CD14-positive monocyte (primary cell): Measurements from ENCODE around the gene CNTNAP2. TPM values are rescaled to one million over a fixed set of nuclear protein-coding genes. Genes with fewer than 3 reads are reported as not detected.

Experiments
- DNase-seq, 3 donors: peaks; one replicate each; pipeline ENCODE4 v3.0.0-alpha.2; 2011 to 2022
- H2AFZ ChIP-seq: 2 replicates; pipeline ENCODE4 v1.6.0; 2012; ENCODE audit warnings: mild to moderate bottlenecking, low read depth, low read length, inconsistent platforms; ENCODE audit not compliant: insufficient read depth, poor library complexity, severe bottlenecking
- H3K27ac ChIP-seq, 2 donors: 1 replicate in 1 of 2; 2 replicates in 1 of 2; pipeline ENCODE4 v1.5.1; 2012 to 2013; ENCODE audit warnings: low read length in 2 of 2, control low read depth in 1 of 2, inconsistent platforms in 1 of 2, low read depth in 1 of 2, mild to moderate bottlenecking in 1 of 2
- H3K27me3 ChIP-seq, 2 donors: one replicate each; pipeline versions ENCODE4 v1.6.0 to v1.6.1; 2011 to 2013; ENCODE audit warnings: low read length in 2 of 2; ENCODE audit not compliant: control insufficient read depth in 2 of 2, insufficient read depth in 2 of 2
- H3K36me3 ChIP-seq, 2 donors: replicated peaks in 1 of 2; 1 replicate in 1 of 2; 2 replicates in 1 of 2; pipeline versions ENCODE4 v1.5.1 to v1.6.1; 2012 to 2013; ENCODE audit warnings: low read length in 2 of 2, control low read depth in 1 of 2, inconsistent platforms in 1 of 2, mild to moderate bottlenecking in 1 of 2; ENCODE audit not compliant: insufficient read depth in 2 of 2, control insufficient read depth in 1 of 2
- H3K4me1 ChIP-seq, 2 donors: 1 replicate in 1 of 2; 2 replicates in 1 of 2; pipeline versions ENCODE4 v1.5.1 to v1.6.1; 2012 to 2013; ENCODE audit warnings: low read length in 2 of 2, control low read depth in 1 of 2, inconsistent platforms in 1 of 2, mild to moderate bottlenecking in 1 of 2, moderate library complexity in 1 of 2; ENCODE audit not compliant: insufficient read depth in 2 of 2, control insufficient read depth in 1 of 2
- H3K4me2 ChIP-seq: replicated peaks from 2 replicates; pipeline ENCODE3; 2012; ENCODE audit warnings: low read length, moderate library complexity, mild to moderate bottlenecking; ENCODE audit not compliant: poor library complexity, severe bottlenecking; ENCODE audit errors: extremely low read depth
- H3K4me3 ChIP-seq, 3 experiments: fragments of 200-600 bp in 1 of 3; sonication (generic) in 1 of 3; replicated peaks in 1 of 3; 1 replicate in 2 of 3; 2 replicates in 1 of 3; pipeline ENCODE4 v1.5.1; 2011 to 2013; ENCODE audit warnings: low read length in 3 of 3, mild to moderate bottlenecking in 3 of 3, control low read depth in 2 of 3, low read depth in 2 of 3, inconsistent platforms in 1 of 3, moderate library complexity in 1 of 3
- H3K79me2 ChIP-seq: 2 replicates; pipeline ENCODE4 v1.6.0; 2012; ENCODE audit warnings: mild to moderate bottlenecking, control low read depth, inconsistent platforms, low read length, moderate library complexity; ENCODE audit not compliant: insufficient read depth
- H3K9ac ChIP-seq: 2 replicates; pipeline ENCODE4 v1.6.0; 2017; ENCODE audit warnings: low read length, mild to moderate bottlenecking; ENCODE audit not compliant: insufficient read depth, poor library complexity, severe bottlenecking
- H3K9me3 ChIP-seq, 2 donors: replicated peaks in 1 of 2; 1 replicate in 1 of 2; 2 replicates in 1 of 2; pipeline versions ENCODE4 v1.5.1 to v1.6.1; 2012 to 2013; ENCODE audit warnings: low read length in 2 of 2, control low read depth in 1 of 2; ENCODE audit not compliant: control insufficient read depth in 1 of 2, insufficient read depth in 1 of 2
- H4K20me1 ChIP-seq: 2 replicates; pipeline ENCODE4 v1.6.0; 2012; ENCODE audit warnings: mild to moderate bottlenecking, low read length, control low read depth, moderate library complexity; ENCODE audit not compliant: insufficient read depth
- H3K27ac Mint-ChIP-seq, 7 donors: one replicate each; pipeline ENCODE4 v1.8.0; 2020; ENCODE audit warnings: mild to moderate bottlenecking in 7 of 7, mixed read lengths in 7 of 7, moderate library complexity in 6 of 7, inconsistent platforms in 2 of 7
- H3K27me3 Mint-ChIP-seq, 3 donors: one replicate each; pipeline ENCODE4 v1.8.0; 2021 to 2022; ENCODE audit warnings: low read depth in 3 of 3, mild to moderate bottlenecking in 3 of 3, mixed read lengths in 3 of 3, moderate library complexity in 3 of 3, inconsistent platforms in 1 of 3
- H3K36me3 Mint-ChIP-seq, 2 donors: one replicate each; pipeline ENCODE4 v1.8.0; 2020; ENCODE audit warnings: mixed read lengths in 2 of 2, inconsistent platforms in 1 of 2, mild to moderate bottlenecking in 1 of 2
- H3K4me1 Mint-ChIP-seq: one replicate; pipeline ENCODE4 v1.8.0; 2020; ENCODE audit warnings: mild to moderate bottlenecking, mixed read lengths
- H3K4me3 Mint-ChIP-seq, 2 donors: one replicate each; pipeline ENCODE4 v1.8.0; 2020; ENCODE audit warnings: mild to moderate bottlenecking in 2 of 2, mixed read lengths in 2 of 2, moderate library complexity in 1 of 2
- H3K9me3 Mint-ChIP-seq, 7 donors: one replicate each; pipeline ENCODE4 v1.8.0; 2020 to 2022; ENCODE audit warnings: mixed read lengths in 7 of 7, mild to moderate bottlenecking in 6 of 7, moderate library complexity in 6 of 7, inconsistent platforms in 2 of 7
- CTCF ChIP-seq: fragments of 200-600 bp; IDR thresholded peaks from one replicate; pipeline ENCODE4 v1.8.0; 2022; ENCODE audit warnings: antibody characterized with exemption, mild to moderate bottlenecking
- WGBS: methylation state at CpG from one replicate; pipeline ENCODE4 v1.1.5; 2013; ENCODE audit warnings: missing lambda C conversion rate; ENCODE audit not compliant: insufficient coverage; 5-methylcytosine and 5-hydroxymethylcytosine counted together
- intact Hi-C, 2 donors: fragments of 100-400 bp; cut with micrococcal nuclease; formaldehyde crosslinking; loops; one replicate each; pipeline versions ENCODE4 v1.15.0 to v1.15.1; 2023
- polyA plus RNA-seq, 3 donors: library from polyadenylated mRNA; depleted of rRNA in 1 of 3; unstranded in 2 of 3; stranded (reverse) in 1 of 3; fragments of 300-500 nt in 2 of 3; fragments of >200 nt in 1 of 3; fragmentation: Illumina TruSeq in 2 of 3; gene quantifications; 1 replicate in 2 of 3; 2 replicates in 1 of 3; pipeline ENCODE4 v1.2.3, GENCODE V29; 2012 to 2021

CNTNAP2 gene
- polyA plus RNA-seq, 3 donors: 0.01 TPM; not detected in 2

GRCh38 chr7:148374396-148375259 lies 2258.0 kb downstream of the CNTNAP2 start:
- H3K27ac Mint-ChIP-seq: no peak overlapping the region
- WGBS: 100% methylated on average over 2 of the region's 7 CpGs
- intact Hi-C loops: no loop called here

GRCh38 chr7:148379677-148380076 lies 2263.1 kb downstream of the CNTNAP2 start:
- no peaks in the 10 kb centered on the region for H3K27me3 Mint-ChIP-seq

More at GRCh38 chr7:148374396-148375259, 2258.0 kb downstream of the CNTNAP2 start:
- Histone ChIP-seq H3K4me3 (no peak overlapping the region), H3K79me2 (no peaks in the 10 kb centered on the region), H3K4me1 (no peaks in the 10 kb centered on the region), H3K9ac (no peak overlapping the region), H3K4me2 (no peak overlapping the region), H3K27ac (no peak overlapping the region), H3K9me3 (peaks cover 0 to 5% of the 10 kb centered on the region in 2 donors), H3K27me3 (no peaks in the 10 kb centered on the region), H4K20me1 (no peaks in the 10 kb centered on the region), H3K36me3 (no peaks in the 10 kb centered on the region), H2AFZ (no peak overlapping the region)
- H3K27me3 Mint-ChIP-seq: no peaks in the 10 kb centered on the region
- H3K9me3 Mint-ChIP-seq: peaks cover 0 to 10% (median 2%) of the 10 kb centered on the region in 7 donors
- H3K4me1 Mint-ChIP-seq: no peaks in the 10 kb centered on the region
- TF ChIP-seq CTCF: no peak
- no peaks in the 10 kb centered on the region for H3K36me3 Mint-ChIP-seq
- no peak for DNase-seq
- H3K4me3 Mint-ChIP-seq: no peak overlapping the region

More at GRCh38 chr7:148379677-148380076, 2263.1 kb downstream of the CNTNAP2 start:
- no peak overlapping the region for H3K27ac Mint-ChIP-seq
- intact Hi-C loops: no loop called here
- no peak overlapping the region for H3K27ac ChIP-seq
- H3K9me3 ChIP-seq: peaks cover 3 to 14% of the 10 kb centered on the region in 2 donors
- H3K9me3 Mint-ChIP-seq: peaks cover 4 to 17% (median 8%) of the 10 kb centered on the region in 7 donors
- H3K36me3 ChIP-seq: no peaks in the 10 kb centered on the region
- TF ChIP-seq CTCF: no peak
- no peak overlapping the region for H3K9ac ChIP-seq
- no peak for DNase-seq
- H3K27me3 ChIP-seq: no peaks in the 10 kb centered on the region
- no peak overlapping the region for H3K4me2 ChIP-seq
- no peaks in the 10 kb centered on the region for H3K4me1 ChIP-seq
- 92% methylated on average over 4 of the region's 9 CpGs for WGBS
- H4K20me1 ChIP-seq: no peaks in the 10 kb centered on the region
- no peak overlapping the region for H3K4me3 Mint-ChIP-seq
- no peaks in the 10 kb centered on the region for H3K4me1 Mint-ChIP-seq
- no peak overlapping the region for H3K4me3 ChIP-seq
- H3K36me3 Mint-ChIP-seq: no peaks in the 10 kb centered on the region
- no peaks in the 10 kb centered on the region for H3K79me2 ChIP-seq
- no peak overlapping the region for H2AFZ ChIP-seq
